ENCODE data around the gene TMEM89. TPM values are rescaled to one million over a fixed set of nuclear protein-coding genes. Genes with fewer than 3 reads are reported as not detected.

TMEM89 gene
- polyA plus RNA-seq, 3 donors: 0.21 TPM; not detected in 2

- no peak for TF ChIP-seq CTCF (IDR thresholded peaks at IDR 0.05)
- H3K27ac Mint-ChIP-seq: peak overlapping the region in 3 of 7 donors; percentile 15 to 42 (median 27)
These were observed 2.4 kb upstream of the TMEM89 start for GRCh38 chr3:48623851-48624547.

DNA sequence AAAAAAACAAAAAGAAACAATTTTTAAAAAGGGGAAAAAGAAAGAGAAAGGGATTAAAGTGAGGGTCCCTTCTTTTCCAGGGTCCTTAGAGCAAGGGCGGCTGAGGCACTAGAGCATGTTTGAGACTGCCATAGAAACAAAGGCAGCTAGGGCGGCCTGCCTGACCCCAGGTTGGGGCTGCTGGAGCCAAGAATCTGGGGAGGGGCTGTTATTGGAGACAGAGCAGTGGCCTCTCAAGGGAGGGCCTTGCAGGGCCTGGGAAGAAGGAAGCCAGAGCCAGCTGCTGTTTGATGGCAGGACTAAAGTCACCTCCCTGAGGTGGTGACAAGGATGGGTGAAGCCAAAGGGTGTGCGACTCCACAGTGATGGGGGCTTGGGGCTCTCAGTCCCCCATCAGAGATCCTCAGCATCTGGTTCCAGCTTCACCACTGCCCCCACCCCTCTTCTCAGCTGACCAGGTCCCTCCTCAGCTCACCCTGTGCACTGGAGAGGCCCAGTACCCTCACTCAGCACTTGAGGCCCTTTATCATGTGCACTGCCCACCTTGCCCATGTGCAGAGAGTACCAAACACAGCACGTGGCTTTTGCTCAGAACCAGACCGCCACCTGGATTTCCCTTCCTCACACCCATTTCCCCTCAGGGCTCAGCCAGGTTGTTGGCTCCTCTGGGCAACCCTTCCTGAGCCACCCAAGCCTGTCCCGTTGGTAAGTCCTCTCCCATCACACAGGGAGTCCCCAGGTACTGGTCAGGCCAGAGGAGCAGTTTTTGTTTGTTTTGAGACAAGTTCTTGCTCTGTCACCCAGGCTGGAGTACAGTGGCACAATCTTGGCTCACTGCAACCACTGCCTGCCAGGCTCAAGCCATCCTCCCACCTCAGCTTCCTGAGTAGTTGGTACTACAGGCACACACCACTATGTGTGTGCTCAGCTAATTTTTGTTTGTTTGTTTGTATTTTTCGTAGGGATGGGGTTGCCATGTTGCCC is 1.7 kb downstream of the TMEM89 start:
- no peaks in the 10 kb centered on the region for H3K27me3 ChIP-seq (ENCODE audit: control insufficient read depth in 2 of 2, insufficient read depth in 2 of 2, low read length in 2 of 2)
- no peak overlapping the region for H3K4me2 ChIP-seq (replicated peaks; ENCODE audit: extremely low read depth, low read length, poor library complexity, severe bottlenecking)
- no peak overlapping the region for H3K4me3 Mint-ChIP-seq
- no peak overlapping the region for H3K4me3 ChIP-seq (replicated peaks in 1 of 3; ENCODE audit: low read depth in 2 of 3, low read length in 3 of 3)
- DNase-seq: no peak
- H3K9me3 Mint-ChIP-seq: peaks cover 17 to 50% (median 37%) of the 10 kb centered on the region in 7 donors
- no peaks in the 10 kb centered on the region for H3K79me2 ChIP-seq (ENCODE audit: insufficient read depth, low read length)
- peaks cover 0 to 2% (median 2%) of the 10 kb centered on the region in 3 donors for H3K27me3 Mint-ChIP-seq (ENCODE audit: low read depth in 3 of 3)
- no peak overlapping the region for H3K9ac ChIP-seq (ENCODE audit: insufficient read depth, low read length, poor library complexity, severe bottlenecking)
- TF ChIP-seq CTCF (IDR thresholded peaks at IDR 0.05): no peak
- peaks cover under 1 to 9% of the 10 kb centered on the region in 2 donors for H3K36me3 ChIP-seq (replicated peaks in 1 of 2; ENCODE audit: control insufficient read depth in 1 of 2, insufficient read depth in 2 of 2, low read length in 2 of 2)
- peaks cover 1 to 3% of the 10 kb centered on the region in 2 donors for H3K4me1 ChIP-seq (ENCODE audit: control insufficient read depth in 1 of 2, insufficient read depth in 2 of 2, low read length in 2 of 2)
- no peak overlapping the region for H3K27ac ChIP-seq (ENCODE audit: low read depth in 1 of 2, low read length in 2 of 2)
- H2AFZ ChIP-seq (ENCODE audit: insufficient read depth, low read depth, low read length, poor library complexity, severe bottlenecking): no peak overlapping the region
- peak overlapping the region in 1 of 7 donors; percentile 62 for H3K27ac Mint-ChIP-seq
- H4K20me1 ChIP-seq (ENCODE audit: insufficient read depth, low read length): no peaks in the 10 kb centered on the region
- peaks cover 22 to 38% of the 10 kb centered on the region in 2 donors for H3K9me3 ChIP-seq (replicated peaks in 1 of 2; ENCODE audit: control insufficient read depth in 1 of 2, insufficient read depth in 1 of 2, low read length in 2 of 2)
- intact Hi-C loops (cut with micrococcal nuclease): no loop called here
- no peaks in the 10 kb centered on the region for H3K4me1 Mint-ChIP-seq
- WGBS (ENCODE audit: insufficient coverage): 87% methylated on average over 6 of the region's 7 CpGs
- H3K36me3 Mint-ChIP-seq: peaks cover 3 to 11% of the 10 kb centered on the region in 2 donors

More at GRCh38 chr3:48623851-48624547, 2.4 kb upstream of the TMEM89 start:
- H3K36me3 ChIP-seq (replicated peaks in 1 of 2; ENCODE audit: control insufficient read depth in 1 of 2, insufficient read depth in 2 of 2, low read length in 2 of 2): peaks cover 41 to 50% of the 10 kb centered on the region in 2 donors
- Mint-ChIP-seq H3K4me3 (no peak overlapping the region), H3K36me3 (peaks cover 43 to 52% of the 10 kb centered on the region in 2 donors), H3K9me3 (peaks cover 5 to 21% (median 9%) of the 10 kb centered on the region in 7 donors), H3K4me1 (no peaks in the 10 kb centered on the region), H3K27me3 (ENCODE audit: low read depth in 3 of 3) (peaks cover 0 to 6% (median 4%) of the 10 kb centered on the region in 3 donors)
- DNase-seq: no peak
- H2AFZ ChIP-seq (ENCODE audit: insufficient read depth, low read depth, low read length, poor library complexity, severe bottlenecking): no peak overlapping the region
- no peak overlapping the region for H3K9ac ChIP-seq (ENCODE audit: insufficient read depth, low read length, poor library complexity, severe bottlenecking)
- H3K4me1 ChIP-seq (ENCODE audit: control insufficient read depth in 1 of 2, insufficient read depth in 2 of 2, low read length in 2 of 2): no peaks in the 10 kb centered on the region
- H3K27me3 ChIP-seq (ENCODE audit: control insufficient read depth in 2 of 2, insufficient read depth in 2 of 2, low read length in 2 of 2): no peaks in the 10 kb centered on the region
- H3K79me2 ChIP-seq (ENCODE audit: insufficient read depth, low read length): no peaks in the 10 kb centered on the region
- no peak overlapping the region for H3K4me3 ChIP-seq (replicated peaks in 1 of 3; ENCODE audit: low read depth in 2 of 3, low read length in 3 of 3)
- 83% methylated on average over 5 of the region's 6 CpGs for WGBS (ENCODE audit: insufficient coverage)
- no peaks in the 10 kb centered on the region for H4K20me1 ChIP-seq (ENCODE audit: insufficient read depth, low read length)
- intact Hi-C loops (cut with micrococcal nuclease): no loop called here
- no peak overlapping the region for H3K4me2 ChIP-seq (replicated peaks; ENCODE audit: extremely low read depth, low read length, poor library complexity, severe bottlenecking)
- no peak overlapping the region for H3K27ac ChIP-seq (ENCODE audit: low read depth in 1 of 2, low read length in 2 of 2)
- H3K9me3 ChIP-seq (replicated peaks in 1 of 2; ENCODE audit: control insufficient read depth in 1 of 2, insufficient read depth in 1 of 2, low read length in 2 of 2): peaks cover under 1 to 12% of the 10 kb centered on the region in 2 donors

All from CD14-positive monocyte (primary cell).